HCT116 (cell line): ENCODE results near the gene OBSCN.

Source experiments
- ATF3 ChIP-seq: IDR thresholded peaks from 2 replicates; pipeline ENCODE4 v1.6.1; 2012
- CEBPB ChIP-seq: IDR thresholded peaks from 2 replicates; pipeline ENCODE4 v1.6.1; 2012; ENCODE audit warnings: low read depth
- CTCF ChIP-seq, 3 experiments: fragments of 200-600 bp in 1 of 3; sonication (generic) in 1 of 3; IDR thresholded peaks in 2 of 3; conservative IDR thresholded peaks in 1 of 3; 2 replicates each; pipeline ENCODE4 v1.5.1; 2012 to 2017; ENCODE audit warnings: low read depth in 2 of 3, low read length in 2 of 3, antibody characterized with exemption in 1 of 3, borderline replicate concordance in 1 of 3, control low read depth in 1 of 3, mild to moderate bottlenecking in 1 of 3, mixed read lengths in 1 of 3, mixed run types in 1 of 3, moderate library complexity in 1 of 3; ENCODE audit not compliant: insufficient read depth in 1 of 3
- EGR1 ChIP-seq: IDR thresholded peaks from 2 replicates; pipeline ENCODE4 v1.6.1; 2012; ENCODE audit warnings: low read depth
- EZH2 ChIP-seq: fragments of 200-600 bp; sonication (generic); IDR thresholded peaks from 2 replicates; pipeline ENCODE4 v1.6.1; 2017; ENCODE audit warnings: antibody characterized with exemption, mixed run types
- POLR2A ChIP-seq: IDR thresholded peaks from 2 replicates; pipeline ENCODE4 v1.7.0; 2011; ENCODE audit warnings: borderline replicate concordance; ENCODE audit not compliant: insufficient read depth, insufficient read length; ENCODE audit errors: extremely low read depth
- POLR2AphosphoS5 ChIP-seq: IDR thresholded peaks from 2 replicates; pipeline ENCODE4 v1.6.1; 2011; ENCODE audit warnings: mild to moderate bottlenecking, low read depth, low read length, moderate library complexity
- RAD21 ChIP-seq: IDR thresholded peaks from 2 replicates; pipeline ENCODE4 v1.6.1; 2012; ENCODE audit warnings: low read depth, mild to moderate bottlenecking
- REST ChIP-seq: IDR thresholded peaks from 2 replicates; pipeline ENCODE4 v1.6.1; 2012; ENCODE audit warnings: low read depth
- SP1 ChIP-seq: IDR thresholded peaks from 2 replicates; pipeline ENCODE4 v1.6.1; 2012; ENCODE audit warnings: low read depth
- YY1 ChIP-seq: IDR thresholded peaks from 2 replicates; pipeline ENCODE4 v1.6.1; 2011; ENCODE audit warnings: low read length, low read depth, moderate library complexity, mild to moderate bottlenecking; ENCODE audit not compliant: insufficient replicate concordance; ENCODE audit errors: extremely low read depth
- ZFX ChIP-seq: fragments of 450-650 bp; IDR thresholded peaks from 2 replicates; pipeline ENCODE4 v1.6.1; 2017

GRCh38 chr1:228271701-228272251, 63.9 kb downstream of the OBSCN start:
- no peak for TF ChIP-seq CTCF (IDR thresholded peaks at IDR 0.05 in 2 of 3, conservative IDR thresholded peaks at IDR 0.05 in 1 of 3; ENCODE audit: borderline replicate concordance in 1 of 3, insufficient read depth in 1 of 3, low read depth in 2 of 3, low read length in 2 of 3)
- TF ChIP-seq ATF3 = no peak
- TF ChIP-seq POLR2A = no peak
- no peak for TF ChIP-seq POLR2AphosphoS5
- TF ChIP-seq YY1 = no peak
- no peak for TF ChIP-seq REST
- TF ChIP-seq RAD21 = no peak
- TF ChIP-seq CEBPB = no peak
- TF ChIP-seq EGR1 = no peak
- TF ChIP-seq ZFX = no peak
- TF ChIP-seq SP1 = no peak
- no peak for TF ChIP-seq EZH2
